GM19240 (cell line): ENCODE measurements around the gene FETUB.
"Not testable (repeated sequence)": the region's sequence is repeated elsewhere in the genome, so short reads cannot be mapped to it uniquely, and the experiment has no call there.

Experiments
- DNase-seq: peaks from one replicate; pipeline ENCODE4 v3.0.0; 2011; ENCODE audit warnings: low spot score; ENCODE audit not compliant: insufficient read length

Gene FETUB

DNA sequence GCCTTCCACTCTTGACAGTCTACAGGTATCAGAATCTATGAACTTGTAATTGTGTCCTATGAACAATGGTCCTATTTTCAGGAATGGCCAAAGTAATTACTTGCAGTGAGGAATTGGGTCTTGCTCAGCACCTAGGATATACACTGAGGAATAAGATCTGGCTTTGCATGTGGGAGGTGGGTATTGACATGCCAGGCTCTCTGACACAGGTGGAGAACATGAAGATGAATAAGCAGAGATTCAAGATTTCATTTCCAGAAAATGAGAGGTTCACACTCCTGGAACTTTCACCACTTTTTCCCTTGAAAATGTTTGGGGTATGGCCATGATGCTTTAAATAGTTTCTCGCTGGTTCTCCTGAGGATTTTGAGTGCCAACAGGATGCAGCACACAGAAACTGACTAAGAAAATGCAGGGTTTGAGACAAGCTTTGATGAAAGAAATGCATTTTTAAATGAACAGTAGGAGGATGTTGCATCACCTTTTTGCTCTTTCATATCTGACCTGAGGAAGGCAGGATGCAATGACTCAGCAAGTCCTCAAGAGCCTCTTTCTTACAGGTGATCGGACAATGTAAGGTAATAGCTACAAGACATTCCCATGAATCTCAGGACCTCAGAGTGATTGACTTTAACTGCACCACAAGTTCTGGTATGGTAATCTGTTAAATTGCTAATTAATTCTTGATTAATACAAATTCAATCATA is 29.3 kb downstream of the FETUB start:
- DNase-seq, result no peak

DNA sequence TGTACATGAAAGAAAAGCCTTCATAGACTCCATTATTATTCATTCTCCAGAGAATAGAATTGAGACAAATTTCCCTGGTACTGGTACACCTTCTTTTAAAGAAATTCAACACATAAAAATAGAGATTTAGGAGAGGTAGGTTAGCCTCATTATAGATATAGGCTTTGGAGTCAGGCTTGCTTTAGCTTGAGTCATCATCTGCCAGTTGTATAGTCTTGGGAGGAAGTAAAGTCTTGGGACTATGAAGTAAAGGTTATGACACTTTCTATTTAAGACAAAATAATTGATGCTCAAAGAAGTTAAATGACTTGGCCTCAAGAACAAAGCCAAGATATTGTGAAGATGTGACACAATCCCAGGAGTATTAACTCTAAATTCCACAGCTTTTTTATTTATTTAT is 30.0 kb downstream of the FETUB start:
- no peak for DNase-seq

DNA sequence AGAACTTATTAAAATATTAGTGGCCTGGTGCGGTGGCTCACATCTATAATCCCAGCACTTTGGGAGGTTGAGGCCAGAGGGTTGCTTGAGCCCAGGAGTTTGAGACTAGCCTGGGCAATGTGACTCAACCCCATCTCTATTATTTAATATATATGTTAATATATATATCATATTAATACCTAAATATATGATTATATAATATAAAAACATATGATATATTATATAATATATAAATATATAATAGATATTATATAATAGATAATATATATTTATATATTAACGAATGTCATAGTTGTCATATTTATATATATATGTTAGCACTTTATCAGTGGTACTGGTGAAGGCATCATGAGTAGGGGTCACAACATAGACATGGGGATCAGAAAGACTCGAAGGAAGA is 30.9 kb downstream of the FETUB start:
- DNase-seq, result no peak

DNA sequence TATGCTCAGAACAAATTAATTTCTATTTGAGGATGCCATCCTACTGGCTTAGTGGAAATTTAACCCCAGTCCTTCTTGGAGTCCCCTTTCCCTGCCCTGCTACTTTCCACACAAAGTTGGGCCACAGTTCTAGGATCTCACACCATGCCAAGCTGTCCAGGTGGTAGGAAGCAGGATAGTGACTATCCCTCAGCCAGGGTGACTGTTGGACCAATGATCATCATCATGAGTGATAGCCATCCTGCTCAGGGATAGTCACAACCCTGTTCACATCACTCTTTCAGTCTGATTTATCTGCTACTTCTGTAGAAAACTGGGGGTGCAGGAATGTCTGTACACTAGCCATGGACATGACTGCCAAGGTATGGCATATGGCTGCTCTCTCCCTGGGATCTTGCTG is 38.4 kb downstream of the FETUB start:
- no peak for DNase-seq

DNA sequence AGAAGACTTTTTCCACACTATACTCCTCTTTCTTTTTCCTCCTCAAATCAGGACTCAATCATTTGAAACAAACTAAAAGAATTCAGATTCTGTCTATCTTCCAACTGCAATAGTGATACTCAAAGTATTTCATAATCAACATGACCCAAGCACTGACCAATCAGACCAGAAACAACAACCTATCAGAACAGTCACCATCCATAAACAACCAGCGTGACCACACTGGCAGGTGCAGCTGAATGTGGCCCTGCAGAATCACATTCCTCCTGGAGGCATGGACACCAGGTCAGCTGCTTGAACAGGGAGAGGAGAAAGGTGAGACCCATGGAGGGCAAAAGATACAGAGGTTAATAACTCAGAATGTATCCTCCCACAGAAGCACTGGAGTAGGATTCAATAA is 39.0 kb downstream of the FETUB start:
- DNase-seq, result no peak

DNA sequence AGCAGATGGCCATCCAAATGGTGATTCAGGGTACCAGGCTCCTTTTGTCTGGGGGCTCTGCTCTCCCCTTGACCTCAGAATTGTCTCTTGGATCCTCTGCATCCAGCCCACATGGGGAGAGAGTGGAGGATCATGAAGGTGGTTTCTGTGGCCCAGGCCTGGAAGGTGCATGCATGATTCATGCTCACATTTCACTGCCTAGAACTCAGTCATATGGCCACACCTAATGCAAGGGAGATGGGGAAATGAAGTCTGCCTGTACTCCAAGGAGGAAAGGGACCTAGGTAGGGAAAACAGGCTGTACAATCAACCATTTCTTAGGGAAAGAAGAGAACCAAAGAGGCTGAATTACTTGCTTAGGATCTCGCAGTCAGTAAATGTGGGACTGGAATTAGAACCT is 40.7 kb downstream of the FETUB start:
- no peak for DNase-seq

DNA sequence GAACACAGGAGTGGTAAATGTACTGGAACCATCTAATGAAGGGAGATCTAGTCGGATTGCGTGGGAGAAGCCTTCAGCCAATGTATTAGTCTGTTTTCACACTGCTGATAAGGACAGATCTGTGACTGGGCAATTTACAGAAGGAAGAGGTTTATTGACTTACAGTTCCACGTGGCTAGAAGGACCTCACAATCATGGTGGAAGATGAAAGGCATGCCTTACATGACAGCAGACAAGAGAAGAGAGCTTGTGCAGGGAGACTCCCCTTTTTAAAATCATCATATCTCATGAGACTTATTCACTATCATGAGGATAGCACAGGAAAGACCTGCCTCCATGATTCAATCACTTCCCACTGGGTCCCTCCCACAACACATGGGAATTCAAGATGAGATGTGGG is 42.6 kb downstream of the FETUB start:
- no peak for DNase-seq

DNA sequence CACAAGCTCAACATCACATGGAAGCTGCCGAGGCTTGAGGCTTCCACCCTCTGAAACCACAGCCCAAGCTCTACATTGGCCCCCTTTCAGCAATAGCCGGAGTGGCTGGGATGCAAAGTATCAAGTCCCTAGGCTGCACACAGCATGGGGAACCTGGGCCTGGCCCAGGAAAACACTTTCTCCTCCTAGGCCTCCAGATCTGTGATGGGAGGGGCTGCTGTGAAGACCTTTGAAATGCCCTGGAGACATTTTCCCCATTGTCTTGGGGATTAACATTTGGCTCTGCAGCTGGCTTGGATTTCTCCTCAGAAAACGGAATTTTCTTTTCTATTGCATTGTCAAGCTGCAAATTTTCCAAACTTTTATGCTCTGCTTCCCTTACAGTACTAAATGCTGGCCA is 43.8 kb downstream of the FETUB start:
- DNase-seq, result no peak

DNA sequence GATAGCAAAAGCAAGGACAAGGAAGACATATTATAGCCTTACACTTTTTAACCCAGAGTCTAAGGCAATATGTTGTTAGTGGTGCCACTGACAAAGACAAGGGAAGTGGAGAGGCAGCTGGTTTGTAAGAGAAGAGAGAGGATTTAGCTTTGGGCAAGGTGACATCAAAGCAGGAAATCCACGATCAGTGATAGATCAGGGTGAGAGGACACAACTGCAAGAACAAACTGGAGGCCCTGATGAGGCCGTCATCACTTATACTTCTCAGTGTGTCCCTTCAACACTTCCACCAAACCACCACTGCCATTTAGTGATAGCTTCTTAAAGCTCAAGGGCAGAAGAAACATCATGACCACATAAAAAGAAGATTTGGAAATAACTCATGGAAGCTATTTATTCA is 46.3 kb downstream of the FETUB start:
- DNase-seq, result not testable (repeated sequence)

DNA sequence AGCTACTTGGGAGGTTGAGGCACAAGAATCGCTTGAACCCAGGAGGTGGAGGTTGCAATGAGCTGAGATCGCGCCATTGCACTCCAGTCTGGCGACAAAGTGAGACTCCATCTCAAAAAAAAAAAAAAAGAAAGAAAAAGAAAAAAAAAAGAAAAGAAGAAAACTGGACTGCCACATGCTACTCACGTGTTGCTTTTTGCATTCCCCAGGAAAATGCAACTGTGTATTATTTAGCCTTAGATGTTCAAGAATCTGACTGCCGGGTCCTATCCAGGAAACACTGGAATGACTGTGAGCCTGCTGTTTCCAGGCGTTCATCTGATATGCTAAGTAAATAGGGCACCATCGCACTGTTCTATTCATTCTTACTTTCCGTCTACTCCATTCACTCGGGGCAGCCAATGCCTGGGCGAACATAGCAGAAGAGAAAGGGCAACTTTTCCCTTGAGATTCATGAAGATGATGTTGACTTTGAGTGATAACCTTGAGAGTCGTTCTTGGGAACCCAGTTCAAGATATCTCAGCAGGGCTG is 47.0 kb downstream of the FETUB start:
- DNase-seq, result no peak

DNA sequence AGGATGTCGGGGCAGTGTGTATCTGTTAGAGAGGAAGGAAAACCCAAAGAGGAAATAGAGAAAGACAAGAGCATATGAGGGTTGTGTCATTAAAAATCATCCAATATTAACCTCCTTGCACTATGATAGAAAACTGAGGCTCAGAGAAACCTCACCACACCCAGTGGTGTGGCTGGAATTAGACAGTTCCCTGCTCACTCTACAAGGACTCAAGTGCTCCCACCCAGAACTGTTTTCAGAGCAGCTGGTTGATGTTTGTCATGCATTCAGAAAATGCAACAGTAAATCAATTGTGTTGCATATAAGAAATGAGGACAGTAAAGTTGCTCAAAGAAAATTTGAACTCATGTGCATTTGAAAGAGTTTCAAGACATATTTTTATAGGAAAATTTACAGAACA is 50.1 kb downstream of the FETUB start:
- DNase-seq, result not testable (repeated sequence)

DNA sequence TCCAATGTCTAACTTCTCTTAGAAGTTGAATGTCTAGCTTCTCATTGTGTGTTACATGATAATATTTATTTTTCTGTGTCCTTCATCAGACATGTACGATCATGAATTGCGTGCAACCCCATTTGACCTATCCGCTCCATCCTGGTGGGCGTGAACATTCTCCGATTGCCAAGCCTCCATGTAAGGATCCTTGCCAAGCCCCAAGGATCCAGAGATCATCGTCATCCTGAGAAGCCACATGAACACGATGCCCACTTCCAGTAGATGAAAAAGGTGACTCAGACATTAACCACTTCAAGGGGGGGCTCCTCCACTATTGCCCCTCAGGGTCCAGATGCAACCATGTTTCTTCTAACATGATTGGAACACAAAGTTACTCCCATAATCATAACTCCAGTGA is 51.5 kb downstream of the FETUB start:
- no peak for DNase-seq

DNA sequence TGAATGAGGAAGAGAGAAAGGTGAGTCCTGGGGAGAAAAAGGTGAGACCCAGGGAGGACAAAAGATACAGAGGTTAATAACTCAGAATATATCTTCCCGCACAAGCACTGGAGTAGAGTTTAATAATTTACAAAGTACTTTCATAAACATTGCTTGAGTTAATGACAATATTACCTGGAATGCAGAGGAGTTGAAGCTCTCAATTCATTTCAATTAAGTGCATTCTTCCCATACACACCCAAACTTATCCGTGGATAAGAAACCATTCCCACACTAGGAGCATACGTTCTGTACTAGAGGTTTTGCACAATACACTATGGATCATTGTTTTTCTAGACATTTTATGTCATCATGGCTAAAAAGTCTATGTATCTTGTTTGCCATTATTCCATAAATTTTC is 53.6 kb downstream of the FETUB start:
- DNase-seq, result no peak

DNA sequence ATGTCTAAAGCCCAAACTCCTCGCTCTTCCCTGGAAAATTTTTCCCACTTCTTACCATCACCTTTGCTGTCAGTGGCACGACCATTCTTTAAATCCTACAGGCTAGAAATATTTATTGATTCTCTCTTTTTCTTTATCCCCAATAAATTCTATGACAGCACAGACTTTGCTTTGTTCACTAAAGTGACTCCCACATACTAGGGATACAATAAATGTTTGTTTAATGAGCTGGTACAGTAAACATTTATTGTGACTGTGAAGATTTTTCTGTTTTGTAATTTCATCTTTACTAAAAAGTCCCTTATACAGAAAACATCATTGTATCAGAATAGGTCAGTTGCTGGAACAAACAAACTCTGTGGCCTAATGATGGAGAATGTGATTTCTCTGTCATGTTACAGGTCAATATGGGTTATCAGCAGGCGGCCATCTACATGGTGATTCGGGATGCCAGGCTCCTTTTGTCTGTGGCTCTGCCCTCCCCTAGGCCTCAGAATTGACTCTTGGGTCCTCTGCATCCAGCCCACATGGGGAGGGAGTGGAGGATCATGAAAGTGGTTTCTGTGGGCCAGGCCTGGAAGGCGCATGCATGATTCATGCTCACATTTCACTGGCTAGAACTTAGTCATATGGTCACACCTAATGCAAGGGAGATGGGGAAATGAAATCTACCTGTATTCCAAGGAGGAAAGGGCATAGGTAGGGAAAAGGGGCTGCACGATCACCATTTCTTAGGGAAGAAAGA is 54.3 kb downstream of the FETUB start:
- DNase-seq, result no peak

DNA sequence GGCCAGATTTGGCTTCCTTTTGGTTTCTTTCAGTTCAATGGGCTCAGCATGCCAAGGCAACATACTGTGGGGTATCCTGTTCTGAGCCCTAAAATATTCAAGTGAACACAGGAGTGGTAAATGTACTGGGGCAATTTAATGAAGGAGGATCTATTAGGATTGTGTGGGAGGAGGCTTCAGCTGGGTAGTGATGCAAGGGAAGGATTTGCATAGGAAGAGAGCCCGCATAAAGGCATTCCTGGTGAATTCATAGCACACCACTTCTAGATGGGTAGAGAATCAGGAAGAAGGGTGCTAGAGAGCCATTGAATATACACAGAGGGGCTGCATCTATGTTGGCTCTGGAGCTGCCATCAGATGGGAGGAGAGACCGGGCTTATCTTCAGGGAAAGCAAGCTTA is 56.3 kb downstream of the FETUB start:
- no peak for DNase-seq

DNA sequence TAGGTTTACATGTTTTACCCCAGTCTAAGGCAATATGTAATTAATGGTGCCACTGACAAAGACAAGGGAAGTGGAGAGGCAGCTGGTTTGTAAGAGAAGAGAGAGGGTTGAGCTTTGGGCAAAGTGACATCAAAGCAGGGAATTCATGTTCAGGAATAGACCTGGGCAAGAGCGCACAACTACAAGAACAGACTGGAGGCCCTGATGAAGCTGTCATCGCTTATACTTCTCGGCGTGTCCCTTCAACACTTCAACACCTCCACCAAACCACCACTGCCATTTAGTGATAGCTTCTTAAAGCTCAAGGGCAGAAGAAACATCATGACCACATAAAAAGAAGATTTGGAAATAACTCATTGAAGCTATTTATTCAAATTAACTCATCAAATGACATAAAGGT is 57.3 kb downstream of the FETUB start:
- no peak for DNase-seq

DNA sequence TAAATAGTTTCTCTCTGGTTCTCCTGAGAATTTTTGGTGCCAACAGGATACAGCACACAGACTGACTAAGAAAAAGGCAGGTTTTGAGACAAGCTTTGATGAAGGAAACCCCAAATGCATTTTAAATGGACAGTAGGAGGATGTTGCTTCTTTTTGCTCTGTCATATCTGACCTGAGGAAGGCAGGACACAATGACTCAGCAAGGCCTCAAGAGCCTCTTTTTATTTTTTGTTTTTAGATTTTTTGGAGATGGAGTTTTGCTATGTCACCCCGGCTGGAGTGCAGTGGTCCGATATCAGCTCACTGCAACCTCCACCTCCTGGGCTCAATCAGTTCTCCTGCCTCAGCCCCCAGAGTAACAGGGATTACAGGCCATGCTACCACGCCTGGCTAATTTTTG is 60.1 kb downstream of the FETUB start:
- DNase-seq, result no peak

DNA sequence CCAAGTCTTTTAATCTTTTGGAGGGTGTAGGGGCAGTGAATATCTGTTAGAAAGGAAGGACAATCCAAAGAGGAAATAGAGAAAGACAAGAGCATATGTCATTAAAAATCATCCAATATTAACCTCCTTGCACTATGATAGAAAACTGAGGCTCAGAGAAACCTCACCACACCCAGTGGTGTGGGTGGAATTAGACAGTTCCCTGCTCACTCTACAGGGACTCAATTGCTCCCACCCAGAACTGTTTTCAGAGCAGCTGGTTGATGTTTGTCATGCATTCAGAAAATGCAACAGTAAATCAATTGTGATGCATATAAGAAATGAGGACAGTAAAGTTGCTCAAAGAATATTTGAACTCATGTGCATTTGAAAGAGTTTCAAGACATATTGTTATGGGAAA is 62.3 kb downstream of the FETUB start:
- not testable (repeated sequence) for DNase-seq
